HG03066 (cell line): Measurements from ENCODE around the gene PTRH2.

Source experiments
- ATAC-seq: cut with Tn5 transposase; IDR thresholded peaks from one replicate; pipeline ENCODE4 v1.9.1; 2021; ENCODE audit warnings: low read depth; ENCODE audit not compliant: unreplicated experiment

PTRH2 gene

DNA sequence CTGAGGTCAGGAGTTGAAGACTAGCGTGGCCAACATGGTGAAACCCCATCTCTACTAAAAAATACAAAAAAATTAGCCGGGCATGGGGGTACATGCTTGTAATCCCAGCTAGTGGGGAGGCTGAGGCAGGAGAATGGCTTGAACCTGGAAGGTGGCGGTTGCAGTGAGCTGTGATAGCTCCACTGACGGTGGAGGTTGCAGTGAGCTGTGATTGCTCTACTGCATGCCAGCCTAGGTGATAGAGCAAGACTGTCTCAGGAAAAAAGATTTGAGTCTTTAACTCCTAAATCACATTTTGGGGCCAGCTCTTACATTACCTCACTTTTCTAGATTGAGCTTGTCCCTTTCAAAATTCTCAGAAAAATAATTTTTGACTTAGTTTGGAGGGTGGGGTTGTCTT lies 15.4 kb upstream of the PTRH2 start:
- ATAC-seq, result no peak

DNA sequence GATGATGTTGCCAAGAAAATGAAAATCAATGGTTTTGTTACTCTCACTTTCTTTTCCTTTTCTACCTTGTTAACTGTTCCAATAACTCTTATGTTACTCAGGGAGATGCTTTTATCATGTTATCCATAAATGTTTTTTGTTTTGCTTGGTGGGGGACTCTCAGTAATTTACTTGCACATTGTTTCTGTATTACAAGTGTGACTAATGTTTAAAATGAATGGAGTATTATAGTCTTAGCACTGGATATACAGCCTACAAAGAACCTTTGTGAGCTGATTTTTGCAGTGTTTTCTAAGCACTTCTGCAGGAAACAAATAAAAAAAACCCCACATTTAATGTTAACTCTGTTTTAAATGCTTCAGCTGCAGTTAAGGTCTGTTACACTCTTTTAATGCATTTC lies 12.3 kb upstream of the PTRH2 start:
- ATAC-seq, result no peak

DNA sequence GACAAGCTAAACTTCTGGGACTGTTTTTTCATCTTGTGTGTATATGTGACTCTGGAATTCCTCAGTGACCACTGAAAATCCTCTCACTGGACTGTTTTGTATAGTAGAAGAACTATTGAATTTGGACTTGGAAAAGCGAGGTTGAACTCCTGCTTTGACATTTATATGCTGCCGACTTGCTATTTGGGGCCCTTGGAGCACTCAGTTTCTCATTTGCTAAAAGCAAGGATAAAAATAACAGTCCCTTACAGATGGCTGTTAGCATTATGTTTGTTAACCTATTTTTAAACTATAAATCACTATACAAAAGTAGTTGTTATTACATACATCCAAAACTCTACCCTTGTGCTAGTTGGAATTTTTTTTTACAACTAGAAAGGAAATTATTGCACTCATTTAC lies 9.2 kb upstream of the PTRH2 start:
- ATAC-seq, result no peak

DNA sequence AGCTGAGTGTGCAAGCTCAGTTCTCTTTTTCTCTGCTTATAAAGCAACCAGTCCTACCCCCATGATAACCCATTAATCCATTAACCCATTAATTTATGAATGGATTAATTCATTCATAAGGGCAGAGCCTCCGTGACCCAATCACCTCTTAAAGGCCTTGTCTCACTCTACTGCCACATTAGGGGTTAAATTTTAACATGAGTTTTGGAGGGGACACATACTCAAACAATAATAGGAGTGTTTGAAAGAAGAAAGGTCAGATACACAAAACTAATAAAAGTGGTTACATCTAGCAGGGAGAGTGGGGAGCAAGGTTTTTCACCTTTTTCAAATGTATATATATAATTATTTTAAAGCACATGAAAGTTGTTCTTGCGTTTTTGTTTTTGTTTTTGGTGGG lies 7.0 kb upstream of the PTRH2 start:
- ATAC-seq, result no peak

DNA sequence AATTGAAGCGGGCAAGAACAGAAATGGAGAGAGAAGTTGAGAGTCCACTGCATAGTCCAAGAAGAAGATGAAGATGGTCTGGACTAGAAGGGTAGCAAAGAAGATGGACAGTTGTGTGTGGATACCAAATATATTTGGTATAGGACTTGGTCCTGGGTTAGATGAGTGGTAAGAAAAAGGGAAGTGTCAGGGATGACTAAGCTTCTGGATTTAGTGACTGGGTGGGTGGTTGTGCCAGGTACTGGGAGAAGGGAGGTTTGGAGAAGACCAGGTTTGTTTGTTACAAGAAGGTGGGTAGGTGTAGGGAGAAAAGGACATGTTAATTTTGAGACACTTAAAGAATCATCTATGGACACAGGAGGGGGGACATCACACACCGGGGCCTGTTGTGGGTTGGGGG lies 5.6 kb upstream of the PTRH2 start:
- no peak for ATAC-seq

DNA sequence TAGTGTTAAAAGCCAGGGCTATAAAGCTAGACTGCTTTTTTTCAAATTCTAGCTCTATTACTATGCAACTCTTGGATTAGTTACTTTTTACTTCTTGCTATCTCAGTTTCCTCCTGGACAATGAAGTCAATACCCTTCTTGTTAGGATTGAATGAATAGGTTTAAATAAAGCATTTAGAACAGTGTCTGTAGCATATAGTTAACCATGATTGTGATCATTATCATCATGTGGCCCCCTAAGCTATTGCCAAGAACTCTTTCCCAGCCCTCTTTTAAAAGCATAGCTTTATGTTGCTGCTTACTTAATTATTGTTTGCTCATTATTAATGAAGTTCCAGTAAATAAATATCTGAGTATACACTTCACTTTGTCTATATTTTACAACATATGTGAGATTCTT lies 4.7 kb upstream of the PTRH2 start:
- no peak for ATAC-seq

DNA sequence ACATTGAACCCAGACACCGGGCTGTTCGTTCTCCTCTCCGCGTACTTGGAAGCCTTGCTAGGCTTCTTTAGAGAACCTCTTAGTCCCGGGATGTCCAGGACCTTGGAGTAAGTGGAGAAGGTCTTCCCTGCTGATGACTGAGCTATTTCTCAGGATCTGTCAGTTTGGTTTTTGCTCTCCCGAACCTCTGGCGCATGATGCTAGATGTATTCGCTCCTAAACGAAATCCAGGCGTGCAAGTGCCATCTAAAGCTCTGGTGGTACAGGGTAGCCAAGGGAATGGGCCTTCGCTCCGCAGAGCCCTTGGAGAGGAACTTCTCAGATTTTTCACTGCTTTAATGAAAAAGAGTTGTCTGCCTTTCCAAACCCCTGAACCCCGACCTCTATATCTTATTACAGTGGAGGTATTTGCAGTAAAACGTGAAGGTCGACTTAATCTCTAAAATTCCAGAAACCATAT lies 771 bp upstream of the PTRH2 start:
- ATAC-seq, result no peak

DNA sequence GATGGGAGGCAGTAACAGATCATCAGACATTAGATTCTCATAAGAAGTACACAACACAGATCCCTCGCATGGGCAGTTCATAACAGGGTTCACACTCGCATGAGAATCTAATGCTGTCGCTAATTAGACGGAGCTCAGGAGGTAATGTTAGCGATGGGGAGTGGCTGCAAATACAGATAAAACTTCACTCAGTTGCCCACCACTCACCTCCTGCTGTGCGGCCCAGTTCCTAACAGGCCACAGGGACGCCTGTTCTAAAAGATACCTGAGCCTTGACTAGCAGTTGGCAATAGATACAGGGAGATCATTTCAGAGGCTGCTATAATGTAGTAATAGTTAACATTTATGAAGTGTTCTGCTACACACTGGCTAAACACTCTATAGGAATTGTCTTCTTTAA lies 4.9 kb downstream of the PTRH2 start:
- no peak for ATAC-seq

DNA sequence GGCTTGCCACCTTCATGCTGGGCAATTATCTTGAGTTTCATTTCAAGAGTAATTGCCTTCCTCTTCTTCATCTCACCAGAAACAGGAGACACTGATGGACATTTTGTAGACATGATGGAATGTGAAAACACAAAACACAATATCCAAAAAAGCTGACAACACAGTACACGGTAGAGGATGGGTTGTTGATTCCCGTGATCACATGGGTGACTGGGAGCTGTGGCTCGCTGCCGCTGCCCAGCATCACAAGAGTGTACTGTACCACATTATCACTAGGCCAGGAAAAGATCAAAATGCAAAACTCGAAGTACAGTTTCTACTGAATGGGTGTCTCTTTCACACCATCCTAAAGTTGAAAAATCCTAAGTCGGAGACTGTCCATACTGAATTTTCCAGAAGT lies 7.4 kb downstream of the PTRH2 start:
- no peak for ATAC-seq

DNA sequence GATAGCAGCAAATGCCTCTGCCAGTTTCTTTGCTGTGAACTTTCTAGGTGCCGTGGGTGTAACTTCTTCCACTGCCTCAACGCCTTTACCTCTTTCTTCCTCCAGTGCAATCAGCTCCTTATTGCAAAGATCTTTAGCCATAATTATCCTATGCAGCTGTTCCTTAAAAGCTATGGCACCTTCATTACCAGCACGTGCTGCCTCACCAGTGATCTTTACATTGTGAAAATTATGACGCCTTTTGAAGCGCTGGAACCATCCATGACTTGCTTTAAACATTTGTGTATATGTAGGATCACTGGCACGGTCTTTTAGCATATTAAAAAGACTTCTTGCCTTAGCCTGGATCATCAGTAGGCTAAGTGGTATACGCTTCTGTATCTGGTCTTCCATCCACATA lies 8.0 kb downstream of the PTRH2 start:
- ATAC-seq, result no peak

DNA sequence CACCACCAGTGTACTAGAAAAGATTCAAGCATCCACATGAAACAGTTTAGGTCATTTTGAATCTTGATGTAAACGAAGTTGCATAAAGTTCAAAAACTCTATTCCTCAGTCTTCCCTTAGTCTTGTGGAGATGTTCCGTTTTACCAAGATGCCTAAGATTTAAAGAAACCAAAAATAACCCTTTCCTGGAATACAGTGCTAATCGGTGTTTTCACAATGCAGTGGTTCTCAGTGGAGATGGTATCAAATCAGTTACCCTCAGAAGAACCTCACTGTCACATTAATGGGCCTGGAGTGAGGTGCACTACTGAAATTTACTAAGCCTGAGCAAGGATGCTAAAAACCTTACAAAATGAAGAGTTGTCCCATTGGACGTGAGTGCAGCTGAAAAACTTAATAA lies 9.1 kb downstream of the PTRH2 start:
- no peak for ATAC-seq

DNA sequence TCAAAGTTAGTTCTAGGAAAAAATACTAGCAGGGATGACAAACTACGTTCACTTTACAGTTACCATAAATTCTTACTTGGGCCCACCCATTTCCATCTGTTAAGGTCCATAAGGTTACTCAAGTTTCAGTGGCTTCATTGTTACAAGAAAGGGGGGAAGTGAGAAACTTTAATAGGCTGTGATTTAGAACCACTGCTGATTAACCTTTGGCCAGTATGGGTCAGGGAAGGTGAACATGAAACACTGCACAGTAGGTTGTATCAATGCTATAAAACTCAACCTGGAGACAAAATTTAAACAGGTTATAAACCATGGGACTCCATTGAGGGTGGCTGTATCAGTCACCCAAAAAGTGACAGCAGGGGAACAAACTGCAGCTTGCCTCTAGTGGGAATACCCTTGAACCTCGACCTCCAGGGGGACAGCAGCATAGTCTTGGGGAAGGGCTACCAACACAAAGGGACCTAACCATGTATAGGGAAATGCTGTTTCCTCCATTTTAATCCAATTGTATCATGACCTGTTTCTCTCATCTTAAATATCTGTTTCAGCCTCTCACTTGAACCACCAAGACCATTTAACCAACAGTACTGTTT lies 10.4 kb downstream of the PTRH2 start:
- ATAC-seq, result no peak

DNA sequence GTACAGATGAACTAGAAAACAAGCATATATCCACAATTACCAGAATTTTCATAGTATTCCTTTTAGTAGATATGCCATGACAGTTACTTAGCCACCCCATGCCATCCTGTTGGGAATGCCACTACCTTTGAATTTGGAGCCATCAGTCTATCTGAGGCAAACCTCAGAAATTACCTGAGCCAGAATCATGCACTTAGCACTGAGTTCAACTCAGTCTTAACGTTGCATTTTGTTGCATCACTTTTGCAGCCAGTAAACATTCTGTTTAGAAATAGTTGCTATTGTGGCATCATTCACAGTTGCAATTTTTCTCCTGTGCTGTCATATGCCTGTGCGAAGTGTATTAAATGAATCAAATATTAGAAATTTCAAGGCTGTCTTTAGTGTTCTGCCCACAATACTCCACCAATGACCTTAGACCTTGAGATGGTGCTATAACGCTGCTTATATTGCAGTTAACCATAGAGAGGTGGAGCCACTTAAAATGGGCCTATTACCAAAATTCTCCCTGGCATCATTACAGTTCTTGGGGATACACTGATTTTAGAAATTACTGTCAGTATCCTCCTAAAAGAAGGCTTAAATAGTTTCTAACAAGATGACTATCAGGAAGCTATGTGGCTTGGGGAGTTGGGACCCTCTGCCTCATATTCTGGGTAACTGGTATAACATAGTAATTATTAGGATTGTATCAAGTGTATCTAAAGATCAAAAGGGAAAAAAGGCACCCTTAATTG lies 11.1 kb downstream of the PTRH2 start:
- ATAC-seq, result no peak

DNA sequence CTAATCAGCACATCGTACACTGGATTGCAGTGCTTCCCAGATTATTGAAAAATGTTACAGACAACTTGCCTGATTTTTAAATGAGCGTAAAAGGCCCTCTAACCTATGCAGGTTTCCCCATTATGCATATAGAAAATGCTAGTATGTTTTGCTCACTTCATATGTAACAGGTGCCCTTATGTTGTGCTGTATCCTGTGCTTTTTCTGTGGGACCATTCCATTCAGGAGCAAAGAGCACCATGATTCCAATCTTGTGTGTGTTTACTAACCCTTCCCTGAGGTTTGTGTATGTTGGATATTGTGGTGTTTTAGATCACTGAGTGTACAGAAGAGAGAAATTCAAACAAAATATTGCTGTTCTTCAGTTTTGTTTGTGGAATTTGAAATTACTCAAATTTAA lies 12.9 kb downstream of the PTRH2 start:
- ATAC-seq, result no peak

DNA sequence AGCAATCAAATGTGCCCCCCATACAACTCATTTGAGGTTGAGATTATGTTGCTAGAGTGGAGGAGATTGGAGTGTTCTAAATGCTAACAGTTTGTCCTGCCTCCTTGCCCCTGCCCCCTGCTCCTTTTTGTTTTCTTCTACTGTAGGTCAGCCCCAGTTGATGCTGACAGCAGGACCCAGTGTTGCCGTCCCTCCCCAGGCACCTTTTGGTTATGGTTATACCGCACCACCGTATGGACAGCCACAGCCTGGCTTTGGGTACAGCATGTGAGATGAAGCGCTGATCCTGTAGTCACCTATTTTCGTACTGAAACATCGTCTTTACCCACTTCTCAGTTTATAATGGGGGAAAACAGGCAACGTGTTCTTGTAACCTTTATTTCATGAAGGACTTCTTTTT lies 13.6 kb downstream of the PTRH2 start:
- ATAC-seq, result no peak

DNA sequence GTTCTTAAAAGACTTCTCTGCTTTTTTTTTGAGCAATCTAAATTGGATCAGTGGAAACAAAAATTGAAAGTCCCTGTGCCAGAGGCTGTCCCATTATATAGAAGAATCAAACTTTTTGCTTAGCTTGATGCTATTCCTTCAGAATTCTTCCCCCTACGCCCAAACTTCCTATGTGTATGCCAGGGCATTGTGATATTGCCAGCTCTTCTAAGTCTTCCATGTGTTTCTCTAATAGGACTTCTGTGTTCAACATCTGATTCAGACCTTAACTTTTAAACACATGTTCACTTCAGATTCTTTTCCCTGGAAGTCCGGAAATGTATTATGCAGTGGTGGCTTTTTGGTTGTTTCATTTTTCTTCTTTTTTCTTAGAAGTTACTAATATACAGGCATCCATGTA lies 18.7 kb downstream of the PTRH2 start:
- ATAC-seq, result no peak

DNA sequence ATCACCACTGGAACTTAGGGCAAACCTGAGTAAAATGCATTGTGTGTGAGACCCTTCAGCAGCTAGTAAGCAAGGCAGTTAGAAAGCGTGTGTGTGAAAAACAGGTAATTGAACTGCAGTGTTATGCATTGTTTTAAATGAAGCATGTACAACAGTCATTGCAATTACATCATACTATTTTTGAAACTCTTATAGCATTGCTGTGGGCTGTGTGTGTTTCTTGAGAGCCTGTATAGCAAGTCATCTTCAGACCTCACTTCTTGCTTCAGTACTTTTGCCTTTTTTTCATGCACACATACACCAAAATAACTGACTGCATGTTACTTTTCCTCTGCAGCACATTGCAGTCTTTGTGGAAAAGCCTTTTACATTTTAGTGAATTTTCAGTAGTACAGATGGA lies 19.2 kb downstream of the PTRH2 start:
- no peak for ATAC-seq

DNA sequence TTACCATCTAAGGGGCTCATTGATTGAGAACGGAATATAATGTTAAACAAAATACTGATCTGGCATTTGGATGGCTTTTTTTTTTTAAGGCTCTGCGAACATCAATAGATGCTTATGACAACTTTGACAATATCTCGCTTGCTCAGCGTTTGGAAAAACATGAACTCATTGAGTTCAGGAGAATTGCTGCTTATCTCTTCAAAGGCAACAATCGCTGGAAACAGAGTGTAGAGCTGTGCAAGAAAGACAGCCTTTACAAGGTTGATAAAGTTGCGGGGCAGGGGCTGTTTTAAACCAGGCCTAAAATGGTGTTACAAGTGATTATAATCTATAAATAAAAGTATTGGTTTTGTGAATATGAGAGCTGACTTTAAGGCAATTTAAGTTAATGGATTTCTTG lies 22.3 kb downstream of the PTRH2 start:
- no peak for ATAC-seq

DNA sequence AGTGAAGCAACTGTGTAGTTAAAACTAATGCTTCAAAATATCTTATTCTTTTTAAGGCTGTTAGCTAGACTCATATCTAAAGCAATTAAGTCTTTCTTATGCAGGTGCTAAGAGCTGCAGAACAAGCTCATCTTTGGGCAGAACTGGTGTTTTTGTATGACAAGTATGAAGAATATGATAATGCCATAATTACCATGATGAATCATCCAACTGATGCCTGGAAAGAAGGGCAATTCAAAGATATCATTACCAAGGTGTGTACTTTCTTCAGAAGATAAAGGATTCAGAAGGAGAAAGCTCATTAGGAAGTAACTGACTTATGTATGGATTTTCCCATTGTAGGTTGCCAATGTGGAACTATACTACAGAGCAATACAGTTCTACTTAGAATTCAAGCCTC lies 23.9 kb downstream of the PTRH2 start:
- no peak for ATAC-seq

DNA sequence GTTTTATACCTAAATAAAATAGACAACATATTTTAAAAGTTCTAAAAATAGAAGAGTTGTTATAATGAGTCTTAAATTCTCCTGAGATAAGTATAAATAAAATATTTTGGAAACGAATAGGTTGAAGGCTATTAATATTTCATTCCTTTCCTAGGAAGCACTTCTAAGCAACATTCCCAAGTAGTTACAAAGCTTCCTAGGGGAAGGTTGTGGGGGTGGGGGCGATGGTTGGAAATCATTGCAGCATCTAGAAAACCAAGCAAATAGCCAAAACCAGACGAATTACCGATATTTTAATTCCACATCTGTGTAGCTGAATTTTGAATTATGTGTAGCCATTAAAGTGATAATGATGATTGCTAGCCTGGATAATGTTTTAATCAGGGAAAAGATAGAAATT lies 26.9 kb downstream of the PTRH2 start:
- no peak for ATAC-seq

DNA sequence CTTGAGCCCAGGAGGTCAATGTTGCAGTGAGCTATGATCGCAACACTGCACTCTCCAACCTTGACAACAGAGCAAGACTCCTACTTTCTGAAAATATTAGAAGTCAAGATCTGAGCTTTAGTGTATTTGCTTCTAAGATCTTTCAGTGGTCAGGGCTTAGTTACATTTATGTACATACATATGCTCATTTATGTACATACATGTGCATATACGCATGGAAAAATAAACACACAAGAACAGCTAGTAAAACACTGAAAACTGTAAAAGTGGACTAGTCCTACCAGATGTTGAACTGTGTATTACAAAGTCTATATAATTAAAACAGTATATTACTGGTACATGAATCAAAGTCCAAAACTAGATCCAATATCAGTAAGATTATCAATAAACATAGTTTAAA lies 28.3 kb downstream of the PTRH2 start:
- no peak for ATAC-seq

DNA sequence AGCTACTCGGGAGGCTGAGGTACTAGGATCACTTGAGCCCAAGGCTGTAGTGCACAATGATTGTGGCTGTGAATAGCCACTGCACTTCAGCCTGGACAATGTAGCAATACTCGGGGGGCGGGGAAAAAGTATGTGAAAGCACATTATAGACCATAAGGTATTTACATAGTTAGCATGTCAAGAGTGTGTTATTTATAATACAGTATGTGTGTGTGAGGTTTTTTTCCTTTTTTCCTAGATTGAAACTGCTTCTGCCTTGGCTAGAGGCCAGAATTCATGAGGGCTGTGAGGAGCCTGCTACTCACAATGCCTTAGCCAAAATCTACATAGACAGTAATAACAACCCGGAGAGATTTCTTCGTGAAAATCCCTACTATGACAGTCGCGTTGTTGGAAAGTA lies 30.5 kb downstream of the PTRH2 start:
- no peak for ATAC-seq

DNA sequence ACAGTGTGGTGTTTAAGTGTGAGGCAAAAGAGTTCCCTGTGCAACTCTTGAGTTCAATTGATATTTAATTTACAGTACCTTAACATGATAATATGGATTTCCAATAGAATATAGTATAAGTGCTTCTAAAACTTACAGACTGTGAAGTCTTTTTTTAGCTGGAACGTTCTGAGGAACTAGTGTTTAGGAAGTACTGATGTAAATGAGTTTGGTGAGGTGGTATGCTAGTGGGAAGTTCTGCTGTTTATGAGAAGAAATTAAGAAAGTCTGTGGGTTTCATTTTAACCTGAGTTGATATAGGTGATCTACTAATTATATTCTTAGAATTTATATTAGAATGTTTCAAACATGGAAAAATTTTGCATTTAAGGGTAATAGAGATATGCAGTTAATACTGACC lies 32.0 kb downstream of the PTRH2 start:
- no peak for ATAC-seq
